Measurements from ENCODE around the gene EXOC3L1. TPM values are rescaled to one million over a fixed set of nuclear protein-coding genes. Genes with fewer than 3 reads are reported as not detected.

EXOC3L1 gene
- total RNA-seq, 4 donors from 2014 or later = 2.3 to 28.8 (median 3.4) TPM

DNA sequence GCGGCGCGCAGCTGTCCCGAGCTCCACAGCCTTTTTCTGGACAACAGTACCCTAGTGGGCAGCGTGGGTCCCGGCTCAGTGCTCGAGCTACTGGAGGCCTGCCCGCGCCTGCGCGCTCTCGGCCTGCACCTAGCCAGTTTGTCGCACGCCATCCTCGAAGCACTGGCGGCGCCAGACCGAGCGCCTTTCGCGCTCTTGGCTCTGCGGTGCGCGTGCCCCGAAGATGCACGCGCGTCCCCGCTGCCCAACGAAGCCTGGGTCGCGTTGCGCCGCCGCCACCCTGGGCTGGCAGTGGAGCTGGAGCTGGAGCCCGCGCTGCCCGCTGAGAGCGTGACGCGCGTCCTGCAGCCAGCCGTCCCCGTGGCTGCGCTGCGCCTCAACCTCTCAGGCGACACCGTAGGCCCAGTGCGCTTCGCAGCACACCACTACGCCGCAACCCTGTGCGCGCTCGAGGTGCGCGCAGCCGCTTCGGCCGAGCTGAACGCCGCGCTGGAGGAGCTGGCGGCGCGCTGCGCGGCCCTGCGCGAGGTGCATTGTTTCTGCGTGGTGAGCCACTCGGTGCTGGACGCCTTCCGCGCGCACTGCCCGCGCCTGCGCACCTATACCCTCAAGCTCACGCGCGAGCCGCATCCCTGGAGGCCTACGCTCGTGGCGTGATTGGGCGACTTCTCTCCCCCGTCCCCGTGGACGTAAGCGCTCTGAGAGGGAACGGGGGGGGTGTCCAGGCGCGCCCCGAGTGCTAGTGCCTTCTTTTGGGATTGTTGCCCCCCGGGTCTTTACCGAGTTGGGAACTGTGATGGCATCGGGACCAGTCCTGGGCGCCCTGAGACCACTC lies 26.6 kb downstream of the EXOC3L1 start:
- ATAC-seq (ENCODE audit: low FRiP score) (no peak), DNase-seq (ENCODE audit: low spot score) (no peak)
- TF ChIP-seq, protein P1, sequence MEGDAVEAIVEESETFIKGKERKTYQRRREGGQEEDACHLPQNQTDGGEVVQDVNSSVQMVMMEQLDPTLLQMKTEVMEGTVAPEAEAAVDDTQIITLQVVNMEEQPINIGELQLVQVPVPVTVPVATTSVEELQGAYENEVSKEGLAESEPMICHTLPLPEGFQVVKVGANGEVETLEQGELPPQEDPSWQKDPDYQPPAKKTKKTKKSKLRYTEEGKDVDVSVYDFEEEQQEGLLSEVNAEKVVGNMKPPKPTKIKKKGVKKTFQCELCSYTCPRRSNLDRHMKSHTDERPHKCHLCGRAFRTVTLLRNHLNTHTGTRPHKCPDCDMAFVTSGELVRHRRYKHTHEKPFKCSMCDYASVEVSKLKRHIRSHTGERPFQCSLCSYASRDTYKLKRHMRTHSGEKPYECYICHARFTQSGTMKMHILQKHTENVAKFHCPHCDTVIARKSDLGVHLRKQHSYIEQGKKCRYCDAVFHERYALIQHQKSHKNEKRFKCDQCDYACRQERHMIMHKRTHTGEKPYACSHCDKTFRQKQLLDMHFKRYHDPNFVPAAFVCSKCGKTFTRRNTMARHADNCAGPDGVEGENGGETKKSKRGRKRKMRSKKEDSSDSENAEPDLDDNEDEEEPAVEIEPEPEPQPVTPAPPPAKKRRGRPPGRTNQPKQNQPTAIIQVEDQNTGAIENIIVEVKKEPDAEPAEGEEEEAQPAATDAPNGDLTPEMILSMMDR (IDR thresholded peaks at IDR 0.05) = no peak

DNA sequence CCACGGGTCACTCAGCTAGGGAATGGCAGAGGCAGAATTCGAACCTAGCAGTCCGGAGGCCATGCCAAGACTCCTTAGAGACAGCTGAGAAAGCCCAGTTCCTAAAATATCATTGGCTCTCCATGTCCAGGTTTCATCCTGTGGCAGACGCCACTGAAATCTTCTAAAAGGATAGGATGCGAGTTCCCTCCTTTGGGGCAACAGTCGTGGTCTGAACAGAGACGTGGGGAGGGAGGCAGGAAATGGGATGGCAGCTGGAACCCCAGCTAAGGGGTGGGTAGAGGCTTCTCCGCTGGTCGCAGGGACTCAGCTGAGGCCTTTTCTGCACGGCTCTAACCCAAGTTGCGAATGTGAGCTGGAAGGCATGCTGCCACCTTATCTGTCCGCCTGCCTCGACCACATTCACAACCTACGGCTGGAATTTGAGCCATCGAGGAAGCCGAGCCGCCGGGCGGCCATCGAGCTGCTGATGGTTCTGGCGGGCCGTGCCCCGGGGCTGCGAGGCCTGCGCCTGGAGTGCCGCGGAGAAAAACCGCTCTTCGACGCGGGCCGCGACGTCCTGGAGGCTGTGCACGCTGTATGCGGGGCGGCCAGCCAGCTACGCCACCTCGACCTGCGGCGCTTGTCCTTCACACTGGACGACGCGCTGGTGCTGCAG lies 27.3 kb downstream of the EXOC3L1 start:
- DNase-seq (ENCODE audit: low spot score) = no peak
- TF ChIP-seq, protein P1 (IDR thresholded peaks at IDR 0.05) = no peak
- ATAC-seq (ENCODE audit: low FRiP score) = no peak

- ATAC-seq (ENCODE audit: low FRiP score) (no peak), DNase-seq (ENCODE audit: low spot score) (no peak)
- TF ChIP-seq, protein P1 (IDR thresholded peaks at IDR 0.05) = no peak
These were observed 28.3 kb downstream of the EXOC3L1 start for GRCh38 chr16:67161595-67162058.

DNA sequence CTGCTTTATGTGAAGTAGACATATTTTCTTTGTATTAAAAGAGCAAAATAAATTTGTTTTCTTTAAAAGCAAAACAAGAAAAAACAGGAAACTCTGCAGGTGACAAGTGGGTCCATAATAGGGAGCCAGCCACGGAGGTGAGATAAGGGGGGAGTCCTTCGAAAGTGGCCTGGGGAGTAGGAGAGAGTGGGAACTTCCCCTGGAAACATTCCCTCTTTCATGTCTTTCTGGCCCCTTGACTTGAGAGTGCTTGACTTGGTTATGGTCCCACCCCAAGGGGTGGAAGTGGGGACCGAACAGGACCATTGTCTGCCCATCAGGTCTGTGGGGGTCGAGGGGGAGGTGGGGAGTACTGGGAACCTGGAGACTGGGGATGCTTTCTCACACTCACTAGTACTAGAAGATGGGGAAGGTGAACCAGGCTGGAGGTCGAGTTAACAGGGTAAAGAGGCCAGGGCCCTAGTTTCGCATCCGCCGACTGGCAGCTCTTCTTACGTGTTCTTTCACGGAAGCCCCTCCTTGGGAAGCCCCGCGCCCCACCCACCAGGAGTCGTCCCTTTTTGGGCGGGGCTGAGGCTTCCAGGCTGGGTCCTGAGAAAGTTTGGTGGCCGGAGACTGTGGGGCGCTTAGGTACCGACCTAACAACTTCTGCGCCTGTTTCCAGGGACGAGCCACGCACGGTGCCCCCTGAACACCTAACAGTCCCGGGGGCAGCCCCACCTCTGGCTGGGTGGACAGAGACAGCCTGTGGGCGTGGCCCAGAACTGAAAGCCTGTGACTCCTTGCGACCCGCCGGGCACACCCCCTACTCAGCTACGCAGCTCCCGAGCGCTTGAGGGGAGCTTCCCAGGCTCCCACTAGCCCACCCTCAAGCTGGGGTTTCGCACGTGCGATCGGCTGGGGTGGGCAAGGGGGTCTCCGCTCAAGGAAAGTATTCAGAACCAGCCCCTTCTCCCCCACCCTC lies 31.0 kb downstream of the EXOC3L1 start:
- ATAC-seq (ENCODE audit: low FRiP score) (peak; percentile 28), DNase-seq (ENCODE audit: low spot score) (no peak)
- TF ChIP-seq, protein P1 (IDR thresholded peaks at IDR 0.05) = no peak

DNA sequence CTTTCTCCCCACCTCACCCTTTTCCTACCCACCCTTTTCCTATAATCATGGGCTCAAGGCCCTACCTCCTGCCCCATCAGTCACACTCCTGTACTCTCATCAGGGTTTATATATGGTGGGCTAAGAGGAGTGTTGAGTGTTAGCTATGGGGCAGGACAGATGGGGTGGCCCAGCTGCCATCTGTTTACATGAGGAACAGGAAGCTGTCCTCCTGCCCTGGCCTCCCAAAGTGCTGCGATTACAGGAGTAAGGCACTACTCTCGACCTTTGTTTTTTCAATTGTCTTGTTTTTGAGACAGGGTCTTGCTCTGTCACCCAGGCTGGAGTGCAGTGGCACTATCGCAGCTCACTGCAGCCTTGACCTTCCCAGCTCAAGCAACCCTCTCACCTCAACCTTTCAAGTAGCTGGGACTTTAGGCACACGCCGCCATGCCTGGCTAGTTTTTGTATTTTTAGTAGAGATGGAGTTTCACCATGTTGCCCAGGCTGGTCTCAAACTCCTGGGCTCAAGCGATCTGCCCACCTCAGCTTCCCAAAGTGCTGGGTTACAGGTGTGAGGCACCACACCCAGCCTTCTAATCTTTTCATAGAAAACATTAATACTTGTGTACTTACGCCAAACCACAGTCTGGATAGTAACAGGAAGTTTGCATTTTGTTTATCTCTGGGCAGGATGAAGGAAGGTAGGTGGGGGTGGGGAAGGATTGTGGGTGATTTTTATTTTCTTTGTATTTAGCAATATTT lies 31.9 kb downstream of the EXOC3L1 start:
- DNase-seq (ENCODE audit: low spot score) = no peak
- TF ChIP-seq, protein P1 (IDR thresholded peaks at IDR 0.05) = no peak
- ATAC-seq (ENCODE audit: low FRiP score) = no peak

DNA sequence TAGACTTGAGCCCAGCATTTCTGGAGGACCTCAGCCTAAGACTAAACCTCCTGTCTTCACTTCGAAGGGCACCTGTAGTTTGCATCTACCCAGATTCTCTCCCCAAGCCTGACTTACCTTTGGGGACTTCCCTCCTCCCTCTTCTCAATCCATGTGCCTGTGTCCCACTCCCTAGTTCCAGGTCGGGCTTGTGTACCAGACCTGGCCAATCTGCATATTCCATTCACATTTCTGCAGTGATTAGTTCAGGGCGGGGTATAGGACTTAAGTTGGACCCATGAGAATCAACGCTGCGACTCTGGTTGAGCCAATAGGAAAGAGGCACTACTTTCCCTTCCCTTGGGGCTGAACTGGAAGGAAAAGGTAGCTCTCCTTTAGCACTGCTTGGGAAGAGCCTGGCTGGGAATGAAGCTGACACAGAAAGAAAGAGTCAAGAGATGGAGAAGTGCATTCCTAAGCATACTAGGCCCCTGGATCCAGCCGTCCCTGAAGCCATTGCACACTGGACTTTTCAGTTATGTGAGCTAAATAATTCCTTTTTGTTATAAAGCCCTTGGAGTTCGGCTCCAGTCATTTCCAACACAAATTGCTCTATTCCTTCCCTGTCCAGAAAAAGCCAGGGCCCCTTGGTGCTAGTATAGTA lies 32.7 kb downstream of the EXOC3L1 start:
- TF ChIP-seq, protein P1 (IDR thresholded peaks at IDR 0.05) = no peak
- ATAC-seq (ENCODE audit: low FRiP score) (no peak), DNase-seq (ENCODE audit: low spot score) (no peak)

Data from omental fat pad (tissue), 4 donors.